Psoas muscle (tissue), 8 donors: Measurements from ENCODE around the gene KRT7. TPM values are rescaled to one million over a fixed set of nuclear protein-coding genes. Genes with fewer than 3 reads are reported as not detected.

Experiments
- ATAC-seq, 4 donors: fragments of 200-7000 bp; cut with Tn5 transposase; one replicate each; pipeline ENCODE4 v1.9.1; 2020; ENCODE audit warnings: moderate library complexity in 3 of 4, mild to moderate bottlenecking in 2 of 4
- DNase-seq, 2 donors: peaks; one replicate each; pipeline ENCODE4 v3.0.0-alpha.2; 2020
- H3K27ac ChIP-seq: fragments of 200-600 bp; one replicate; pipeline ENCODE4 v1.8.0; 2022
- H3K27me3 ChIP-seq, 3 donors: fragments of 200-600 bp in 1 of 3; one replicate each; pipeline versions ENCODE4 v1.6.1 to v1.8.0; 2013 to 2022; ENCODE audit warnings: low read length in 2 of 3, mild to moderate bottlenecking in 2 of 3, moderate library complexity in 1 of 3; ENCODE audit not compliant: insufficient read depth in 3 of 3
- H3K36me3 ChIP-seq, 2 donors: fragments of 200-600 bp in 1 of 2; one replicate each; pipeline versions ENCODE4 v1.6.1 to v1.8.0; 2013 to 2022; ENCODE audit warnings: low read depth in 1 of 2, mild to moderate bottlenecking in 1 of 2, moderate library complexity in 1 of 2; ENCODE audit not compliant: insufficient read depth in 1 of 2
- H3K4me1 ChIP-seq: fragments of 200-600 bp; one replicate; pipeline ENCODE4 v1.8.0; 2022
- H3K4me3 ChIP-seq: fragments of 200-600 bp; one replicate; pipeline ENCODE4 v1.8.0; 2022; ENCODE audit warnings: mild to moderate bottlenecking
- H3K9me3 ChIP-seq: fragments of 200-600 bp; one replicate; pipeline ENCODE4 v1.8.0; 2022
- CTCF ChIP-seq: fragments of 200-600 bp; IDR thresholded peaks from one replicate; pipeline ENCODE4 v1.8.0; 2022; ENCODE audit warnings: antibody characterized with exemption
- WGBS, 3 donors: extraction: QIAGEN DNeasy Blood & Tissue Kit; methylation state at CpG; one replicate each; pipeline versions ENCODE4 v1.1.6 to v1.1.7; 2013; 5-methylcytosine and 5-hydroxymethylcytosine counted together
- intact Hi-C, 2 donors: fragments of 100-400 bp; cut with DNase I; formaldehyde crosslinking; loops; one replicate each; pipeline versions ENCODE4 v1.11.0 to v1.14.2; 2022
- polyA plus RNA-seq, 3 donors: library from polyadenylated mRNA; stranded (reverse); fragments of 200-250 nt; gene quantifications; one replicate each; pipeline ENCODE4 v1.2.3, GENCODE V29; 2013
- total RNA-seq, 4 donors: library from RNA; stranded (reverse); fragmentation: NEBNext Ultra II Directional in 2 of 4; extraction: Animal tissue kit (Norgen Biotek cat#: 25700) in 2 of 4; gene quantifications; one replicate each; pipeline versions ENCODE4 v1.2.1 to v1.2.4, GENCODE V29; 2021 to 2023
- donor health status: healthy with polysubstance abuse.
- donor health status: DM: no; HTN: no; CAD: no; lungs with moderate emphysema.
- donor health status: Bipolar disorder and iron deficiency.
- donor health status: healthy.
- donor health status: DM: yes; HTN: yes; CAD: no.
- donor health status: DM: no; HTN: no; CAD: no.
- donor health status: DM: no; HTN: no; CAD: no.
- donor health status: DM: yes; HTN: yes; CAD: no.

KRT7 gene
- total and polyA plus RNA-seq, 7 donors: 0.39 to 3.9 (median 1.6) TPM

DNA sequence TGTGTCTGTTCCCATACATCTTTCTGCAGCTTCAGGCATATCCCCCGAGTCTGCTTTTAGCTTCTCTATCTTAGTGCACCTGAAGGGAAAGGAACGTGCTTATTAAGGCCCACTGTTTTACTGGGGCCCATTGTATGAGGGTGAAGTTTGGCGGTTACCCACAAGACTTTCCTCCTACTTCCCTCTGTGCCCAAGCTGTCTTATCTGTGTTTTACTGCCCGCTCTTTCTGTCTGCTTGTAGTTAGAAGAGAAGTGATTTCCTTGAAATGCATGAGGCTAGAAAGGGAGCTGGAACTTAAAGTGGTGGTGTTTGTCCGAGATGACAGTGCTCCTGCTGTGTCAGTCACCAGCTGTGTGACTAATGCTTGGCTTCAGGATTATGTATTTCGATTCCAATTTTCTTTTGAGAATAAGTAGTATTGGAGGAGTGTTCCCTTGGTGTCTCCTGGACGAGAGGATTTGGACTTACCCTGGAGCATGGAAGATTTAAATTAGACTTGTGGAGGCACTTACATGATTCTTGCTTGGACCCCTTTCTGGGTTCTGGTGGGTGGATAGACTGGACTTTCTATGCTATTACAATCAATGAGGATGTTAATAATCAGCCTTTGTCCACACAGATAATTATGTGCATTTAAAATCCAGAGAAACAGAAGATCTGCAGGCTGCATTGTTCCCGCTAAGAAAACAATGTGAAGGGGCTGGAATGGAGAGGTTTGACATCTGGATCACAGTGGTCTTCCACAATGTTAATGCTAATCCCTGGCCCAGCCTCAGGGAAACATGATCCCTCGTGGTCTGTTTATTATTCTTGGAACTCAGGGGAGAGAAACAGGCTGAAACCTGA is 27.5 kb downstream of the KRT7 start:
- TF ChIP-seq CTCF: no peak
- WGBS, 3 donors: 62 to 74% (median 67%) methylated on average over 9 of the region's 9 CpGs
- DNase-seq: no peak
- no peak overlapping the region for H3K27ac ChIP-seq
- H3K27me3 ChIP-seq: peaks cover 0 to 47% (median 8%) of the 10 kb centered on the region in 3 donors
- intact Hi-C loops: no loop called here
- no peak for ATAC-seq
- H3K4me3 ChIP-seq: no peak overlapping the region
- no peaks in the 10 kb centered on the region for H3K9me3 ChIP-seq
- no peaks in the 10 kb centered on the region for H3K36me3 ChIP-seq
- no peaks in the 10 kb centered on the region for H3K4me1 ChIP-seq

- H3K27me3 ChIP-seq: peaks cover 0 to 42% (median 8%) of the 10 kb centered on the region in 3 donors
- no peaks in the 10 kb centered on the region for H3K36me3 ChIP-seq
These were observed 28.1 kb downstream of the KRT7 start for GRCh38 chr12:52261208-52261484.

DNA sequence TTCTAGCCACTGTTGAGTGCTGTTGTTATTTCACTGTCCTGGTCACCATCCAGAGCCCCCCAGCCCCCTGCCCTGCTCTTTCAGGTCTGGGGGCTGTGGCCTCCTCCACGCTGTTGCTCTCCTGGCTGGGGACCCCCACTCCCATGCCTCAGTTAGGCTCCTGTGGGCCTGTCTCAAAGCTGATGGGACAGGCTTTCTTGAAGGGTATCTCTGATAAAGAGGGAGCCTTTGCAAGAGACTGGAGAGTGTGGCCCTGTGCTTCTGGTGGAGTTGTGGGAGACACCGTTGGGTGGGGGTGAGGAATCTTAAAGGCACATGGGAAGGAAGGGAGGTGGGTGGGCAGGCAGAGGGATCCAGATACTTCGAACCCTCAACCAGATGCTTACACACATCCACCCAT is 29.2 kb downstream of the KRT7 start:
- Histone ChIP-seq H3K4me1 (no peaks in the 10 kb centered on the region), H3K27me3 (peaks cover 0 to 30% (median 4%) of the 10 kb centered on the region in 3 donors), H3K9me3 (no peaks in the 10 kb centered on the region), H3K36me3 (no peaks in the 10 kb centered on the region), H3K27ac (no peak overlapping the region), H3K4me3 (no peak overlapping the region)
- DNase-seq: no peak
- TF ChIP-seq CTCF: no peak
- intact Hi-C loops: no loop called here
- 90 to 92% (median 91%) methylated on average over 3 of the region's 3 CpGs for WGBS, 3 donors
- ATAC-seq: no peak

More at GRCh38 chr12:52261208-52261484, 28.1 kb downstream of the KRT7 start:
- Histone ChIP-seq H3K27ac (no peak overlapping the region), H3K4me3 (no peak overlapping the region), H3K9me3 (no peaks in the 10 kb centered on the region), H3K4me1 (no peaks in the 10 kb centered on the region)
- intact Hi-C loops: no loop called here
- 80 to 88% (median 85%) methylated on average over 1 of the region's 1 CpG for WGBS, 3 donors
- ATAC-seq (no peak), DNase-seq (no peak)
- no peak for TF ChIP-seq CTCF

GRCh38 chr12:52263761-52264434 is 30.9 kb downstream of the KRT7 start:
- no peaks in the 10 kb centered on the region for H3K9me3 ChIP-seq
- no peaks in the 10 kb centered on the region for H3K4me1 ChIP-seq
- 77 to 89% (median 87%) methylated on average over 7 of the region's 7 CpGs for WGBS, 3 donors
- no peak overlapping the region for H3K27ac ChIP-seq
- H3K27me3 ChIP-seq: peaks cover 0 to 14% (median 0%) of the 10 kb centered on the region in 3 donors
- no peaks in the 10 kb centered on the region for H3K36me3 ChIP-seq
- no peak for ATAC-seq
- TF ChIP-seq CTCF: no peak
- DNase-seq: no peak
- intact Hi-C loops: no loop called here
- H3K4me3 ChIP-seq: no peak overlapping the region
